SH-SY5Y (cell line): ENCODE results near the gene SEC31B.

Experiments
- GATA2 ChIP-seq: IDR thresholded peaks from 2 replicates; pipeline ENCODE4 v1.6.1; 2011; ENCODE audit warnings: mild to moderate bottlenecking, low read depth, low read length
- GATA3 ChIP-seq: IDR thresholded peaks from 2 replicates; pipeline ENCODE4 v1.6.1; 2011; ENCODE audit warnings: low read depth, mild to moderate bottlenecking, low read length, moderate library complexity

DNA sequence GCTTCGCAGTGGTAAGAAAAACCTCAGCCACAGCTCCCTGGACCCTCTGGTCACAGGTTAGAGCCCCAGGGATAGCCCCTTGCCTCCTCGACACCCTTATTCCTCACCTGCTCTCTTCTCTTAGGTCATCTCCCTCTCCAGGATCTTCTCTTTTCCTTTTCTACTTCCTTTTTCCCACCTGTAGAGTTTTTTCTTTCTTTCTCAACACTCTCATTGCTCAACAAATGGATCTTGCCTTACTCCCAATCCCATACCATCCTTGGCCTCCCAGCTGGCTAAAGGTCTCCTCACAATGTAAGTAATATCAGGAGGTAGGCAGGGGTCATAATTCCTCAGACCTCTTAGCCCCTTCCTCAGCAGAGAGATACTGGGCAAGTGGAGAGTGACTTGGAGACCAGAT is 39.7 kb downstream of the SEC31B start:
- no peak for TF ChIP-seq GATA2
- no peak for TF ChIP-seq GATA3
